HG03571 (cell line): ENCODE data around the gene AFMID.
"Not testable (repeated sequence)": the region's sequence is repeated elsewhere in the genome, so short reads cannot be mapped to it uniquely, and the experiment has no call there.

Source experiments
- ATAC-seq: cut with Tn5 transposase; IDR thresholded peaks from one replicate; pipeline ENCODE4 v1.9.1; 2021; ENCODE audit not compliant: unreplicated experiment

Gene AFMID

DNA sequence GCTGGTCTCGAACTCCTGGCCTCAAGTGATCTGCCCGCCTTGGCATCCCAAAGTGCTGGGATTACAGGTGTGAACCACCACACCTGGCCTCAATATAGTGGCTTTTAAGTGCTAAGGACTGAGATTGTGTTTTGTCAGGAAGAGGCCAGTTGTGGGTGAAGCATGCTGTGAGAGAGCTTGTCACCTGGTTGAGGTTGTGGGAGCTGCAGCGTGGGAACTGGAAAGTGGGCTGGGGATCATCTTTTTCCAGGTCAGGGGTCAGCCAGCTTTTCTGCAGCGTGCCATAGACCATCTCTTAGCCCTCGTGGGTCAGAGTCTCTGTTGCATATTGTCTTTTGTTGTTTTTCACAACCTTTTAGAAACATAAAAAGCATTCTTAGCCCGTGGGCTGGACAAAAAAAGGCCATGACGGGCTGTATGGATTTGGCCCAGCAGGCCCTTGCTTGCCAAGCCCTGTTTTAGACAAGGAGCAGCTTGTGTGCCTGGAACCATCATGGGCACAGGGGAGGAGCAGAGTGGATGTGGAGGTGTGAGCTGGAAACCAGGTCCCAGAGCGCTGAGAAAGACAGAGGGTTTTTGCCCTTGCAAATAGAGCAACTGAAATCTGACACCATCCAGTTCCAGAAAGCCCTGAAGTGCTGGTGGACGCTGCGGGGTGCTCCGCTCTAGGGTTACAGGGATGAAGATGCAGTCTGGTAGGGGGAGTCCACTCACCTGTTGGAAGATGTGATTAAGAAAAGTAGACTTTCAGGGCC lies 32.4 kb downstream of the AFMID start:
- ATAC-seq, result no peak

DNA sequence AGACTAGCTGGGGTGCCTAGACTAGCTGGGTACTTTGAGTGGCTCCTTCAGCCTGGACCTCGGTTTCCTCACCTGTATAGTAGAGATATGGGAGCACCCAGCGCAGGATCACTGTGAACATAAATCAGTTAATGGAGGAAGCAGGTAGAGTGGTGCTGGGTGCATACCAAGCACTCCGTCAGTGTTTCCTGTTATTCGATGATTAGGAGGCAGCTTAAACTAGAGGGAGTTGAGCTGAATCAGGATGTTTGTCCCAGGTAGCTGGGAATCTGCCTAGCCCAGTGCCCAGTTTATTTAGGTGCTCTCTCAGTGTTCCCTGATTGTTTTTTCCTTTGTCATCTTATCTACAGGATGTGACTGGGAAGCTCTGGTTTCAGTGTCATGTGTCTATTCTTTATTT lies 35.9 kb downstream of the AFMID start:
- no peak for ATAC-seq

DNA sequence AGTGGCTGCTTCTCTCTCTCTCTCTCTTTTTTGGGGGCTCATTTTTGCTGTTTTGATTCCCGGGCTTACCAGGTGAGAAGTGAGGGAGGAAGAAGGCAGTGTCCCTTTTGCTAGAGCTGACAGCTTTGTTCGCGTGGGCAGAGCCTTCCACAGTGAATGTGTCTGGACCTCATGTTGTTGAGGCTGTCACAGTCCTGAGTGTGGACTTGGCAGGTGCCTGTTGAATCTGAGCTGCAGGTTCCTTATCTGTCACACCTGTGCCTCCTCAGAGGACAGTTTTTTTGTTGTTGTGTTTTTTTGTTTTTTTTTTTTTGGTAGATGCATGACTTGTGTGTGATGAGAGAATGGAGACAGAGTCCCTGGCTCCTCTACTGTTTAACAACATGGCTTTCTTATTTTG lies 36.6 kb downstream of the AFMID start:
- ATAC-seq, result no peak

DNA sequence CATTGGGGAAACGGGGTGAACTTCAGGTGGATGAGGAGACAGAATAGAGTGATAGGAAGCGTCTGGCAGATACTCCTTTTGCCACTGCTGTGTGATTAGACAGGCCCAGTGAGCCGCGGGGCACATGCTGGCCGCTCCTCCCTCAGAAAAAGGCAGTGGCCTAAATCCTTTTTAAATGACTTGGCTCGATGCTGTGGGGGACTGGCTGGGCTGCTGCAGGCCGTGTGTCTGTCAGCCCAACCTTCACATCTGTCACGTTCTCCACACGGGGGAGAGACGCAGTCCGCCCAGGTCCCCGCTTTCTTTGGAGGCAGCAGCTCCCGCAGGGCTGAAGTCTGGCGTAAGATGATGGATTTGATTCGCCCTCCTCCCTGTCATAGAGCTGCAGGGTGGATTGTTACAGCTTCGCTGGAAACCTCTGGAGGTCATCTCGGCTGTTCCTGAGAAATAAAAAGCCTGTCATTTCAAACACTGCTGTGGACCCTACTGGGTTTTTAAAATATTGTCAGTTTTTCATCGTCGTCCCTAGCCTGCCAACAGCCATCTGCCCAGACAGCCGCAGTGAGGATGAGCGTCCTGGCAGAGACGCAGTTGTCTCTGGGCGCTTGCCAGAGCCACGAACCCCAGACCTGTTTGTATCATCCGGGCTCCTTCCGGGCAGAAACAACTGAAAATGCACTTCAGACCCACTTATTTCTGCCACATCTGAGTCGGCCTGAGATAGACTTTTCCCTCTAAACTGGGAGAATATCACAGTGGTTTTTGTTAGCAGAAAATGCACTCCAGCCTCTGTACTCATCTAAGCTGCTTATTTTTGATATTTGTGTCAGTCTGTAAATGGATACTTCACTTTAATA lies 37.3 kb downstream of the AFMID start:
- ATAC-seq, result no peak

- no peak for ATAC-seq
Observed at GRCh38 chr17:78225088-78225865, 38.1 kb downstream of the AFMID start.

- no peak for ATAC-seq
Observed at GRCh38 chr17:78226055-78226758, 39.0 kb downstream of the AFMID start.

- ATAC-seq, result no peak
Observed at GRCh38 chr17:78226759-78227454, 39.7 kb downstream of the AFMID start.

DNA sequence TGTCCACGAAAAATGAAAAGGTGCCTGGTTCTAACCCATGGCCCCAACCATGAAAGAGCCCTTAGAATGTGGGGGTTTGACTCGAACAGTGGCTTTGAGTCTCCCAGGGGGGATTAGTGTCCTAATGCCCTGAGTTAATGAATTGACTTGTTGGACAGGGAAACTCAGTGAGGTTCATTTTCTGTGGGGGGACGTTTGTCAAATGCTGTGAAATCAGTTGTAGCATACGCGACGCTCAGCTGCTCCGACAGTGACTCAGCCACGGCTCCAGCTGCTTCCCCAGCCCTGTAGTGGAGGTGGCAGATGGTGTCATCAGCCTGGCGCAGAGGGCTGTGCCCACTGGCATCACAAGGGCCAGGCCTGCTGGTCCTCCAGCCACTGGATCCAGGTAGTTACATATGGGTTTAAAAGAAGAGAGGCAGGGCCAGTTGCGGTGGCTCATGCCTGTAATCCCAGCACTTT lies 40.3 kb downstream of the AFMID start:
- no peak for ATAC-seq

DNA sequence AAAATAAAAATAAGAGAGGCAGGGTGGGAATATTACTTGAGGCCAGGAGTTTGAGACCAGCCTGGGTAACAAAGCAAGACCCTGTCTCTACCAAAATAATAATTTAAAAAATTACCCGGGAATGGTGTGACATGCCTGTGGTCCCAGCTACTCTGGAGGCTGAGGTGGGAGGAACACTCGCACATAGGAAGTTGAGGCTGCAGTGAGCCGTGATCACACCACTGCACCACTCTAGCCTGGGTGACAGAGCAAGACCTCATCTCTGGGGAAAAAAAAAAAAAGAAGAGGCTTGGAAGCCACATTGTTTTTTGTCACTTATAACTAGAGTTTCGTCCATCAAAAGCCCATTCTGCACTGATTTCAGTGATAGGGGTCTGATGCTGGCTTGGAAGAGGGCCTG lies 41.0 kb downstream of the AFMID start:
- ATAC-seq, result no peak

GRCh38 chr17:78230252-78230962 lies 43.2 kb downstream of the AFMID start:
- ATAC-seq, result no peak

DNA sequence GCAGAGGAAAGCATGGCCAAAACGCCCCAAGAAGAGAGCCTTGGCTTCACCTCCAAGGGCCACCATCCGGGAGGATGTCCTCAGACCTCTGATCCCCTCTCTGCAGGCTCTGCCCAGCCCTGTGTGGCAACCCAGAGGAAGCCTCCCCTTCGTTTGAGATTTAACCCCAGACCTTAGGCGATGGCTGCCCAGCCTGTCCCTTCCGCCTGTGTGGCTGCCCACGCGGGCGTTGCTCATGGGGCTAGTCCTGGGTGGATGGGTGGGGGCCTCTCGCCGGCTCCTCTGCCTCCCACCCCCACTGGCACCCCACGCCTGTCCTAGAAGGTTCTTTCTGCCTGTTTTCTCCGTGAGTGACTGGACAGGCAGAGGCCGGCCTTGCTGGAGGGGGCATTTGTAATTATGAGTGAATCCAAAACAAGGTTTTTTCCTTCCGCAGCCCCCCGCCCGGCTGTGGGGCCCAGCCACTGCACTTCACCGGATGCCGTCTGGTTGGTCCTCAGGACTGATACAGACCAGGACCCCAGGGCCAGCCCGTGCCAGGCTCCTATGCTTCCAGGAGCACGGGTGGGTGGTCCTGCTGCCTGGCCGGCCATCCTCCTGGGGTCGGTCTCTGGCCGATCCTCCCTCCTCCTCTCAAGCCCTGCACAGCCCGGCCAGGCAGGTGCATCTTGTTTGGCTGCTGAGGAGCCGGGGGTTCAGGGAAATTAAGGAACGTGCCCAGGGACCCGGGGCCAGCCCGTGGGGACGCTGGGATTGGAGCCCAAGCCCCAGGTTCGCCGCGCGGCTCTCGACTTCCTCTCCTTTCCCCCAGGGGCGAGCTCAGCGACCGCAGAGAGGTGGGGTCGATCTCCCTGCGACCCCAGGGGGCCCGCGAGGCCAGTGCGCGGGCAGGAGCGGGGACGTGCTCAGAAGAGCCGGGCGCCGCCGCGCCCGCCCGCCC lies 44.1 kb downstream of the AFMID start, which contains the start of gene TMEM235:
TMEM235 (plus strand) TSS at position 636 of the 940 bp plus-strand sequence. CDS start 393 bp downstream, outside the sequence.
- no peak for ATAC-seq

DNA sequence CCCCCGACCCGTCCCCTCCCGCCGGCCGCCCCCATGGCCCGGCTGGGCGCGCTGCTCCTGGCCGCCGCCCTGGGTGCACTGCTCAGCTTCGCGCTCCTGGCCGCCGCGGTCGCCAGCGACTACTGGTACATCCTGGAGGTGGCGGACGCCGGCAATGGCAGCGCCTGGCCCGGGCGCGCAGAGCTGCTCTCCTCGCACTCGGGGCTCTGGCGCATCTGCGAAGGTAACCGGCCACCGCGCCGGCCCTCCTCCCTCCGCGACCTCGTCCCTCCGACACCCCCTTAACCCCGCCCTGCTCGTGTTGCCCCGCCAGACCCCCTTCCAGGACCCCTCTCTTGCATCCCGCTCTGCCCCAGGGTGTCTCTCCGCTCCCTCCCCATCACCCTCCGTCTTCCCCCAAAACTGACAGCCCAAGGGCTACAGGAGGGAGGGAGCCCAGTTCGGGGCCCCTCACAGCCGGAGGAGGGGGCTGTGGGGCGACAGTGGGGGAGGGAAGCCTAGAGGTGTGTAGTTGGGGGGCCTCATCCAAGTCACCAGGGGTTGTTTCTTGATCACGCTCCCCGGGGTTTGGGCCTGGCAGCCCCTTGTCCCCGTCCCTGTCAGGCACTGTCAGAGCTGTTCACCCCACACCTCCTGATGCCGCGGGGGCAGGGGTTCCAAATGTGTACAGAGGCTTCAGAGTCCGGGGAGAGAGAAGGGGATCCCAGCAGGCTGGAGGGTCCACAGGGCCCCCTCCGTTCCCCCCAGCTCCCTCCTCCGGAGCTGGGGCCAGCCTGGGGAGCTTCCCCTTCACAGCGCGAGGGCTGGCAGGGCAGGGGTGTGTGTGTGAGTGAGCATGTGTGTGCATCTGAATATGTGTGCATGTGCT lies 45.1 kb downstream of the AFMID start:
- no peak for ATAC-seq

- ATAC-seq, result no peak
Observed at GRCh38 chr17:78232859-78233173, 45.7 kb downstream of the AFMID start.

DNA sequence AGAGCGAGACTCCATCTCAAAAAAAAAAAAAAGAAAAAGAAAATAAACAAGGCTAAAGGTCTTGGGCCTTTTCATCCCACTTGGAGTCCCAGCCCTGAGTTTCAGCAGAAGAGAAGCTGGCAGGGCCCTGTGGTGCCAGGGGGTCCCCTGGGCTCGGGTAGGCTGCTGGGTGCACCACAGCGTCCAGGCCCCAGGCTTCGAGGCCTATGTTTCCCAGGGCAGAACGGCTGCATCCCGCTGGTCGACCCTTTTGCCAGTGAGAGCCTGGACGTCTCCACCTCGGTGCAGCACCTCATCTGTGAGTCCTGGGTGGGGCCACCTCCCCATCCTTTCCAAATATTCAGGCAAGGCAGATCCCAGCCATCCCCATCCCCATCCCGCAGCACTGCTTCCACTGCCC lies 46.5 kb downstream of the AFMID start:
- ATAC-seq, result no peak

DNA sequence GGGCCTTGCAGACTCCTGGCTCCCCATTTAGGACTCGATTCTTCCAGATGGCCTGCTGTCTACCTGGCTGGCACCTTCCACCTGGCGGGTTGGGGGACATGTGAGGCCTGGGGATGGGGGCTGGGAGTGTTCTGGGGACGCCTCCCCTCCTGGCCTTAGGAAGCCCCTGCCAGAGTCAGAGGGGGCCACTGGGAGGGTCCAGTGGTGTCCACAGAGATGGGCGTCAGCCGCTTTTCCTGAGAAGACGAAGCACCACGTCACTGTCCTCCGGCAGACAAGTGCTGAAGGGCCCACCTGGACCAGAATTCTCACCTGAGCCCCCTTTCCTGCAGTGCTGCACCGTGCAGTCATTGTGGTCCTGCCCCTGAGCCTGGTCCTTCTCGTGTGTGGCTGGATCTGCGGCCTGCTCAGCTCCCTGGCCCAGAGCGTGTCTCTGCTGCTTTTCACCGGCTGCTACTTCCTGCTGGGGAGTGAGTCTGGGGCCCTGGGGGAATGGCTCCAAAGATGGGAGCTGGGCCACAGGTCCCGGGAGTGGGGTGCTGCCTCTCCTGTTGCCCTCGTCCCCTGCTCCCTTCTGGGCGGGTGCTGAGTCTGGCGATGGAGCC lies 47.2 kb downstream of the AFMID start:
- no peak for ATAC-seq

DNA sequence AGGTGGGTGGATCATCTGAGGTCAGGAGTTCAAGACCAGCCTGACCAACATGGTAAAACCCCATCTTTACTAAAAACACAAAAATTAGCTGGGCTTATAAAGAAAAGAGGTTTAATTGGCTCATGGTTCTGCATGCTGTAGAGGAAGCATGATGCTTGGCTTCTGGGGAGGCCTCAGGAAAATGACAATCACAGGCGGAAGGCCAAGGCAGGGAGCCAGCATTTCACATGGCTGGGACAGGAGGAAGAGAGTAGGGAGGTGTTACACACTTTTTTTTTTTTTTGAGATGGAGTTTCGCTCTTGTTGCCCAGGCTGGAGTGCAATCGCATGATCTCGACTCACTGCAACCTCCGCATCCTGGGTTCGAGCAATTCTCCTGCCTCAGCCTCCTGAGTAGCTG lies 47.9 kb downstream of the AFMID start:
- ATAC-seq, result not testable (repeated sequence)

DNA sequence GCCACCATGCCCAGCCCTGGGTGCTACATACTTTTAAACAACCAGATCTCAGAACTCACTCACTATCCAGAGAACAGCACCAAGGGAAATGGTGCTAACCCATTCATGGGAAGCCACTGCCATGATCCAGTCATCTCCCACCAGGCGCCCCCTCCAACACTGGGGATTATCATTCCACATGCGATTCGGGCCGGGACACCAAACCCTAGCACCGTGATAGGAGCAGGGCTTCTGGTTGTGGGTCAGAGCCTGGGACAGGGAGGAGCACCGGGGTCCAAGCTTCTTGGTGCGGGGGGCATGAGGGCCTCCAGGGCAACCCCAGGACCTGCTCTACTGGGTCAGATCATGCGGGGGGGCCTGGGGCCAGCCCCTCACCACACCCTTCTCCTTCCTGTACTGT lies 48.7 kb downstream of the AFMID start:
- no peak for ATAC-seq
